A549 (cell line): Measurements from ENCODE around the gene GATB. TPM values are rescaled to one million over a fixed set of nuclear protein-coding genes. Genes with fewer than 3 reads are reported as not detected.

ENCODE experiments used
- ATAC-seq, 2 experiments: fragments of 200-7000 bp in 1 of 2; fragments of >200 bp in 1 of 2; cut with Nextera tagmentation in 1 of 2; cut with Tn5 transposase in 1 of 2; 3 replicates each; pipeline versions ENCODE4 v1.8.0 to v1.9.1; 2018 to 2020; ENCODE audit warnings: mild to moderate bottlenecking in 1 of 2, moderate library complexity in 1 of 2
- CTCF ChIA-PET: fragments of 300-600 bp; sonication (Branson Sonifier 250); formaldehyde crosslinking; extraction: SDS; loops from one replicate; lab custom pipeline; 2021; ENCODE audit warnings: antibody characterized with exemption, inconsistent platforms; lab: Yijun Ruan, JAX
- POLR2A ChIA-PET: fragments of 350-600 bp; formaldehyde crosslinking; extraction: SDS; loops from one replicate; lab custom pipeline; 2021; ENCODE audit warnings: antibody characterized with exemption, inconsistent platforms; lab: Yijun Ruan, JAX
- DNase-seq, 2 experiments: peaks; one replicate each; pipeline versions ENCODE4 v3.0.0 to v3.0.0-alpha.2; 2011 to 2016; ENCODE audit warnings: low read depth in 1 of 2, low spot score in 1 of 2
- FAIRE-seq: peaks from 2 replicates; lab custom pipeline; 2011; peaks lifted over from hg19 to GRCh38; lab: Jason Lieb, UNC
- H3K27ac ChIP-seq, 2 experiments: fragments of >200 bp; sonication (Bioruptor Twin); formaldehyde crosslinking; 3 replicates each; pipeline ENCODE4 v1.5.1; 2016 to 2017
- H3K4me1 ChIP-seq: fragments of >200 bp; sonication (Bioruptor Twin); formaldehyde crosslinking; 3 replicates; pipeline ENCODE4 v1.6.1; 2016
- H3K4me2 ChIP-seq: fragments of >200 bp; sonication (Bioruptor Twin); formaldehyde crosslinking; 3 replicates; pipeline ENCODE4 v1.6.1; 2016
- H3K4me3 ChIP-seq: fragments of >200 bp; sonication (Bioruptor Twin); formaldehyde crosslinking; 3 replicates; pipeline ENCODE4 v1.5.1; 2016
- H3K9me3 ChIP-seq: fragments of >200 bp; sonication (Bioruptor Twin); formaldehyde crosslinking; 3 replicates; pipeline ENCODE4 v1.6.1; 2016
- BCL3 ChIP-seq: fragments of >200 bp; sonication (Bioruptor Twin); formaldehyde crosslinking; IDR thresholded peaks from 3 replicates; pipeline ENCODE4 v1.6.1; 2016
- BHLHE40 ChIP-seq: IDR thresholded peaks from 2 replicates; pipeline ENCODE4 v1.6.1; 2012; ENCODE audit warnings: low read depth, low read length, inconsistent platforms
- CEBPB ChIP-seq, 2 experiments: fragments of >200 bp in 1 of 2; sonication (Bioruptor Twin) in 1 of 2; formaldehyde crosslinking in 1 of 2; IDR thresholded peaks; 2 replicates each; pipeline ENCODE4 v1.6.1; 2012 to 2016
- CHD4 ChIP-seq: fragments of 200-600 bp; sonication (generic); IDR thresholded peaks from 2 replicates; pipeline ENCODE4 v1.6.1; 2016; ENCODE audit warnings: antibody characterized with exemption, mild to moderate bottlenecking, borderline replicate concordance
- EHMT2 ChIP-seq: fragments of 200-600 bp; sonication (generic); IDR thresholded peaks from 2 replicates; pipeline ENCODE4 v1.6.1; 2016; ENCODE audit warnings: antibody characterized with exemption, low read depth, mild to moderate bottlenecking, moderate library complexity
- ELK1 ChIP-seq: fragments of 150-350 bp; IDR thresholded peaks from 2 replicates; pipeline ENCODE4 v1.6.1; 2014; ENCODE audit warnings: low read depth, mild to moderate bottlenecking, low read length
- HDAC2 ChIP-seq: fragments of 200-600 bp; sonication (generic); IDR thresholded peaks from 2 replicates; pipeline ENCODE4 v1.6.1; 2016
- HEYL ChIP-seq: fragments of 250-450 bp; sonication (Bioruptor Pico); IDR thresholded peaks from 2 replicates; pipeline ENCODE4 v1.8.0; 2021; ENCODE audit warnings: mild to moderate bottlenecking, moderate library complexity
- HMGXB4 ChIP-seq: fragments of 250-450 bp; sonication (Bioruptor Pico); IDR thresholded peaks from 2 replicates; pipeline ENCODE4 v1.5.0; 2021; ENCODE audit warnings: mild to moderate bottlenecking, moderate library complexity, borderline replicate concordance
- JUN ChIP-seq, 2 experiments: fragments of >200 bp; sonication (Bioruptor Twin); formaldehyde crosslinking; IDR thresholded peaks; 2 replicates in 1 of 2; 3 replicates in 1 of 2; pipeline ENCODE4 v1.6.1; 2016 to 2017
- MYC ChIP-seq: IDR thresholded peaks from 2 replicates; pipeline ENCODE4 v1.6.1; 2012; ENCODE audit warnings: mild to moderate bottlenecking, inconsistent platforms, low read length, improper control_type of control experiment, borderline replicate concordance
- NPAS2 ChIP-seq: fragments of 250-450 bp; sonication (Bioruptor Pico); IDR thresholded peaks from 2 replicates; pipeline ENCODE4 v1.8.0; 2022; ENCODE audit warnings: mild to moderate bottlenecking, moderate library complexity, borderline replicate concordance
- PBX3 ChIP-seq: IDR thresholded peaks from 2 replicates; pipeline ENCODE4 v1.6.1; 2012
- POLR2A ChIP-seq: IDR thresholded peaks from 2 replicates; pipeline ENCODE4 v1.6.1; 2012; ENCODE audit warnings: mild to moderate bottlenecking, low read length
- RFX5 ChIP-seq: fragments of 450-650 bp; IDR thresholded peaks from 2 replicates; pipeline ENCODE4 v1.7.1; 2014; ENCODE audit warnings: antibody characterized with exemption, mild to moderate bottlenecking, moderate library complexity
- SREBF2 ChIP-seq: fragments of 450-650 bp; IDR thresholded peaks from 2 replicates; pipeline ENCODE4 v1.6.1; 2014; ENCODE audit warnings: mild to moderate bottlenecking, moderate library complexity
- TP53 ChIP-seq: fragments of 250-450 bp; sonication (Bioruptor Pico); IDR thresholded peaks from 2 replicates; pipeline ENCODE4 v1.5.0; 2021; ENCODE audit warnings: mild to moderate bottlenecking, moderate library complexity
- USF2 ChIP-seq: fragments of 450-650 bp; IDR thresholded peaks from 2 replicates; pipeline ENCODE4 v1.6.1; 2014; ENCODE audit warnings: antibody characterized with exemption
- ZFP36 ChIP-seq: fragments of 450-650 bp; IDR thresholded peaks from 2 replicates; pipeline ENCODE4 v1.6.1; 2014; ENCODE audit warnings: borderline replicate concordance; ENCODE audit not compliant: partially characterized antibody
- WGBS: methylation state at CpG from one replicate; pipeline ENCODE4 v1.1.6; 2017; ENCODE audit errors: missing lambda C conversion rate; 5-methylcytosine and 5-hydroxymethylcytosine counted together
- polyA plus RNA-seq, 4 experiments: library from polyadenylated mRNA; depleted of rRNA in 3 of 4; stranded (reverse); fragments of >200 nt; fragmentation: RNase III in 1 of 4; extraction: RNeasy Plus Mini Kit Qiagen cat#74134 plus additional on column Dnase treatment in 1 of 4; gene quantifications; 2 replicates in 3 of 4; 3 replicates in 1 of 4; pipeline ENCODE4 v1.2.3, GENCODE V29; 2011 to 2017

The GATB gene
- polyA plus RNA-seq, 2 of the 4 experiments (the other 2 are of a cell fraction): 12.1 to 17.8 TPM

- FAIRE-seq (no peak), DNase-seq (no peak)
- WGBS: 66% methylated on average over 3 of the region's 3 CpGs
- Histone ChIP-seq H3K4me3 (no peak overlapping the region), H3K4me1 (no peaks in the 10 kb centered on the region)
- TF ChIP-seq CHD4 (no peak), TP53 (CRISPR knock-in tag) (no peak), EHMT2 (no peak), HEYL (CRISPR knock-in tag) (no peak), POLR2A (no peak), BCL3 (no peak), RFX5 (no peak)
- TF ChIP-seq, all 56 proteins: peak for 0
- no peak overlapping the region for H3K27ac ChIP-seq
- ATAC-seq: no peak
- no peaks in the 10 kb centered on the region for H3K9me3 ChIP-seq
- H3K4me2 ChIP-seq: no peak overlapping the region
- ChIA-PET POLR2A (no interaction called here), CTCF (interaction anchor here (1.1 to 1.3 kb wide), 2 partner anchors 9 to 264 kb away, joined by 3 read pairs; no protein-coding TSS in a partner anchor)
These were observed 134.6 kb downstream of the GATB start for GRCh38 chr4:151626228-151626627.

- CTCF ChIA-PET: interaction anchor here (1.7 kb wide), 1 partner anchor 12 kb away, joined by 13 read pairs; no protein-coding TSS in a partner anchor
- no peak for TF ChIP-seq BHLHE40
- TF ChIP-seq SREBF2: no peak
- TF ChIP-seq HMGXB4 (CRISPR knock-in tag): no peak
- no peak for TF ChIP-seq HDAC2
- no peak for TF ChIP-seq JUN (IDR thresholded peaks at IDR 0.05)
- TF ChIP-seq NPAS2 (CRISPR knock-in tag): no peak
- TF ChIP-seq CEBPB (IDR thresholded peaks at IDR 0.05): no peak
- TF ChIP-seq POLR2A: no peak
- TF ChIP-seq PBX3: no peak
- no peak for TF ChIP-seq ELK1
- TF ChIP-seq EHMT2: no peak
- TF ChIP-seq USF2: no peak
- TF ChIP-seq MYC: no peak
- TF ChIP-seq ZFP36: no peak
- no peak for TF ChIP-seq HEYL (CRISPR knock-in tag)
- Histone ChIP-seq H3K4me3 (no peak overlapping the region), H3K4me2 (no peak overlapping the region), H3K27ac (no peak overlapping the region), H3K9me3 (no peaks in the 10 kb centered on the region), H3K4me1 (no peaks in the 10 kb centered on the region)
- FAIRE-seq: no peak
- WGBS: 62% methylated on average over 13 of the region's 14 CpGs
- DNase-seq: no peak
- POLR2A ChIA-PET: no interaction called here
- ATAC-seq: no peak
These were observed 135.9 kb downstream of the GATB start for GRCh38 chr4:151624626-151625565.
